Anterior cingulate cortex (tissue), 58 donors: ENCODE data around the gene STRN.
"Not testable (repeated sequence)": the region's sequence is repeated elsewhere in the genome, so short reads cannot be mapped to it uniquely, and the experiment has no call there.

Experiments used
- DNase-seq, 58 donors: peaks; one replicate each; lab custom pipeline; 2025; lab: John Stamatoyannopoulos, UW

STRN gene

GRCh38 chr2:36919041-36919837, 47.1 kb downstream of the STRN start:
- no peak for DNase-seq

DNA sequence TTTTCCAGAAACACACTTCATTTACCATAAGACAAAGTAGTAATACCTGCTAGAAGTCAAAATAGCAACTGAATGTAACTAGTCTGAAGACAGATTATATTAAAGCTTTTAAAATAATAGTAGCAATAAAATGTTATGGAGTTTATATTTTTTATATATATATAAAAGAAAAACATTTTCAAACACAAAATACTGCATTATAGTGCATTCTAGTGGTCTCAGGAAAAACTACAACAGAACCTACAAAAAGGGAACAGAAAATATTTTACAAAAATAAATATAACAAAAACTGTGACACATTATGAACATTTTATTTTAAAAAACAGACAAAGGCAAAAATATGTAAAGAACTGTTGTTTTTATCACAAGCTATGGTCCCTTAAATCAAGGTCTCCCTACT, 48.0 kb downstream of the STRN start:
- no peak for DNase-seq

- DNase-seq: peak in 1 of 58 donors; percentile 0
Measured at GRCh38 chr2:36915627-36916026, 50.7 kb downstream of the STRN start.

GRCh38 chr2:36912695-36913094, 53.6 kb downstream of the STRN start:
- no peak for DNase-seq

DNA sequence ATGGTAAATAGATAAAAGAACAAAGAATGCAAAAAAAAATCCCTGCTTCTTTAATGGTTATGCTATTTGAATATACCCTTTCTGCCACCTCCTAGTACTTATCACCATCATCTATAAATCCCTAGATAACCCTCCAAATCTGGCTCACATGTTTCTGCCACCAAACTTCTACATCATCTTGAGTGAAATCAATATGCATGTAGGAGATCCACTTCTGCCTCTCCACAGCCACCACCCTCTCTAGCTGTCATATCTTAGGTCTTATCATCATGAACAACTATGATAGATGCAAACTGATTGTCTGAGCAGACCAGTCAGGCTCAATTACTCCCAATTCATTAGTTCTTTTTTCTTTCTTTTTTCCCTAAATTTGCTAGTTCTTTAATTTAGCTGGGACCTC, 55.3 kb downstream of the STRN start:
- no peak for DNase-seq

- no peak for DNase-seq
Measured at GRCh38 chr2:36906277-36906676, 60.1 kb downstream of the STRN start.

DNA sequence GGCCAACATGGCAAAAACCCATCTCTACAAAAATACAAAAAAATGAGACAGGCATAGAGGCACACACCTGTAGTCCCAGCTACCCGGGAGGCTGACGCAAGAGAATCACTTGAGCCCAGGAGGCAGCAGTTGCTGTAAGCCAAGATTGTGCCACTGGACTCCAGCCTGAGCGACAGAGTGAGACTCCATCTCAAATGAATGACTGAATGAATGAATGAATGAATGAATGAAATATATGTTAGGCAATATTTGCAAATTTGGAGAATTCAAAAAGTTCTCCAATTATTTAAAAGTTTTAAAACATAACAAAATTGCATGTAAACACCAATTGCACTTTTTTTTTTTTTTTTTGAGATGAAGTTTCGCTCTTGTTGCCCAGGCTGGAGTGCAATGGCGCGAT, 61.7 kb downstream of the STRN start:
- no peak for DNase-seq

- no peak for DNase-seq
Measured at GRCh38 chr2:36902385-36903120, 63.8 kb downstream of the STRN start.

- DNase-seq: no peak
Measured at GRCh38 chr2:36892805-36893204, 73.5 kb downstream of the STRN start.

DNA sequence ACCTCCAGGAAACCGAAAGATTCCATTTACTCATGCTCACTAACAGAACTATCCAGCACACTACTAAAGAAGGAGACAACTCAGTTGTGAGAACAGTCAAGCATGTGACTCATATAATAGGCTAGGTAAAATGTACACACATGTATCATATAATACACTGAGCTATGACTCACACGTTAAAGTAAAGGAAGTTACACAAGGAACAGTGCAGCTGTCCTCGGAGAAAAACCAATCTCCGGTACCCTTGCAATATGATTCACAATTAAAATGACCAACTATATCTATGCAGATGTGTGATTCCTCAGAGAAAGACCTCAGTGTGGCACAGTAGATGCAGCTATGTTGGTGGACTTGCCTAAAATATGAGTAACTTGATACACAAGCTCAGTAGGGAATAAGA, 76.5 kb downstream of the STRN start:
- DNase-seq: no peak

- not testable (repeated sequence) for DNase-seq
Measured at GRCh38 chr2:36887095-36887494, 79.2 kb downstream of the STRN start.

DNA sequence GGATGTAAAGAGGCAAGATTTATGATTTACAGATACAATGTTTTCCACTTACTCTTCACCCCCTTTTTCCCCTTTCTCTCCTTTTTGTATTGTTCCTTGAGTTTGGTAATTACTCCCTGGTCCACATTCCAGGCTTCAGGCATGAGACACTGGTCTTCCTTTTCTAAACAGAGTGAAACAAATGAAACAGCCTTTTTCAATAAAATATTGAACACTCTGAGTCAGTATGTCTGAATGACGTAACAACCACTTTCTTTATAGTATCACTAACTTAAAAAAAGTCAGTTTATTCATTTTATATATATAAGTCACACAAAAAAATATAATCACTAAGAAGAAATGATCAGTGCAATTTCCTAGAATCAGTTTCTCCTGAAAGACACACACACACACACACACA, 79.7 kb downstream of the STRN start:
- DNase-seq: no peak

DNA sequence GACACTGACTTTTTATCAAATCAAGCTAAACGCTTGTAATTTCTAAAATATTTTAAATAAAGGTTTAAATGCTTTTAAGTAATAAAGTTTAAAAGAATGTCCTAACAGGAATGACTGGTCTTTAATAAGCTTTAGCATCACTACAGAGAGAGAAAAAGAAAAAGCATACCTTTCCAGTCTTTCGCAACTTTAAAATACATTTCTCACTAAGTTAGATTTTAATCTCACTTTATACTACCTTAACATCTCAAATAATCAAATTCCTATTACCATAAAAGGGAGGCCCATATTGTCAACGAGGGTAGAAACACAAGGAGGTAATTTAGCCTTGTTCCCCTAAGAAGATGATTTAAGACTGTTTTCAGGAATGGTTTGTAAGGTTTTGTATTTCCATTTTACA, 80.7 kb downstream of the STRN start:
- no peak for DNase-seq

DNA sequence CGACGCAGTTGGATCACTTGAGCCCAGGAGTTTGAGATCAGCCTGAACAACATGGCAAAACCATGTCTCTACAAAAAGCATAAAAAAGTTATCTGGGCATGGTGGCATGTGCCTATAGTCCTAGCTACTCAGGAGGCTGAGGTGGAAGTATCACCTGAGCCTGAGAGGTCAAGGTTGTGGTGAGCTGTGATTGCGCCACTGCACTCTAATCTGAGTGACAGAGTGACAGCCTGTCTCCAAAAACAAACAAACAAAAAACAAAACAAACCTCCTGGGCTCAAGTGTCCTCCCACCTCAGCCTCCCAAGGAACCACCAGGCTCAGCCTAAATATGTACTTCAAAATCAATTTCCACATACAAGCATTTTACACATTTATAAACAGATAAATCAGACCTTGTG, 83.8 kb downstream of the STRN start:
- no peak for DNase-seq

GRCh38 chr2:36881816-36882215, 84.5 kb downstream of the STRN start:
- no peak for DNase-seq

DNA sequence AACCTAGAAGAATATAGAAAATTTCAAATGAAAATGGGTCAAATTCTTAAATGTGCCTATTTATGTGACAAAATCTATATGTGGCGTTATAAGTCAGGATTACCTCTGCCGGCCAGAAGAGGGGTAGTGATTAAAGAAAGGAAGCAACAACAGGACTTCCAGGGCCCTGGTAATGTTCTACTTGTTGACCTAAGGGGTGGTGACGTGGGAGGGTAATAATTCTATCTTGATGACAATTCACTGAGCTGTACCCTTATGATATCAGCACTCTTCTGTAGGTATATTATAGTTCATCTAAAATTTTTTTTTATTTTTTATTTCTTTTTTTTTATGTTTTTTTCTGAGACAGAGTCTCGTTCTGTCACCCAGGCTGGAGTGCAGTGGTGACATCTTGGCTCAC, 87.9 kb downstream of the STRN start:
- DNase-seq: no peak

DNA sequence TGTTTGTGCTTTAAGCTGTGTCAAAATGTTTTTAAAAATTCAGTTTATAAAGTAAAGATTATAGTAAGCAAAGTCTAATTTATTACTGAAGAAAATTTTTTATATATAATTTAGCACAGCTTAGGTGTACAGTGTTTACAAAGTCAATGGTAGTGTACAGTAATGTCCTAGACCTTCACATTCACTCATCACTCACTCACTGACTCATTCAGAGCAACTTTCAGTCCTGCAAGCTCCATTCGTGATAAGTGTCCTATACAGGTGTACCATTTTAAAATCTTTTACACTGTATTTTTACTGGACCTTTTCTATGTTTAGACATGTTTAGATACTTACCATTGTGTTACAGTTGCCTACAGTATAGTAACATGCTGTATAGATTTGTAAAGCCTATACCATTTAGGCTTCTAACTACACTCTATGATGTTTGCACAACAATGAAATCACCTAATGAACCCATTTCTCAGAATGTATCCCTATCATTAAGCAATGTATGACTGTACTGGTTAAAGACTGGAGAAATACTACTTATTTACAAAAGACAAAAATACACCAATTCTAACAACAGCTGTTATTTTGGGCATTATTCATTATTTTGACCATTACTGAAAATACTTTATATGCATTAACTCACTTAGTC, 95.1 kb downstream of the STRN start:
- no peak for DNase-seq

DNA sequence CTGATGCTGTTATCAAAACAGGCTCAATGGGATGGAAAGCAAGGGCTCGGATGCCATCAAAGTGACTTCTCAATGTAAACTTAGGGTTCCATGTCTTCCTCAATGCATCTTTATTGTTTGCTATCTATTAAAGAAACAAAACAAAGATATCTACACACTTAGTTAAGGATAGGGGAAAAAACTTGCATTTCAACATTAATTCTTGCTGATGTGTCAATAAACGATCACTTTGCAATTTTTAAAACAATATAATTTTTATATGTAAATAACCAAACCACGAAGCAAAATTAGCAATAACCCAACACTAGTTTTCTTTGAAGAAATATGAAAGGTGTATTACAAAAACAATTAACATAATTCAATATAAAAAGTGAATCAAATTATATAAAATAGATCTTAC, 96.7 kb downstream of the STRN start:
- DNase-seq: no peak

GRCh38 chr2:36861896-36862295, 104.4 kb downstream of the STRN start:
- no peak for DNase-seq

GRCh38 chr2:36859366-36859792, 107.0 kb downstream of the STRN start:
- no peak for DNase-seq

DNA sequence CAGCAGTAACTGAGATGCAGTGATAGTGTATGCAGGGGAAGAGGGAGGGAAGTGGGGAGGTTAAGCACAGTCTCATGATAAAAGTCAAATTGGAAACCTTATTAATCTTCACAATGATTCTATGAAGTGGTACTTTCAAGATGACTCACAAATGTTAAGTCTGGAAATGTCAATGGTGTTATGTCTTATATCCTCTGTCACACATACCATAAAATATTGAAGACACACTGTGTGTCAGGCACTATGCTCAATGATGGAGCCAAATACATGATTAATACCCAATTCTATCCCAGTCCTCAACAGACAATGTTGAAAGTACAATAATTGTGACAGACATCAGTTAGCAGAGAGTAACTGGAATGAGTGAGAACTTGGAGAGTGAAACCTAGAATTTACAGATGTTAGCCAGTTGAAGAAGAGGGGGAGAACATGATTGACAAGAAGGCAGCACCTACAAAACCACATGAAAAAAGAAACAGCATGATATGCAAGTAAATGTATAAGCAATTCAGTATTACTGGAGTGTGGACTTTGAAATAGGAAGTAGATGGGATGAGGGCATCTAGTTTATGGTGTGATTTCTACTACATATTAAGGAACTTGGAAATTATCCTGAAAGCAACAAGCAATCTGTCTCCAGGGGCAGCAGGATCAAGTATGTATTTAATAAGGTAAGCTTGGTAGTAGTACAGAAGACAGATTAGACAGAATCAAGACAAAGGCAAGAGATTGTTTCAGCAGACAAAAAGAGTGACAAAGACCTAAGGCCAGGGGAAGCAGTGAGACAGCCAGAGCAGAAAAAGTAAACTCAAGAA, 107.6 kb downstream of the STRN start:
- no peak for DNase-seq
